ENCODE data around the gene PCCA. TPM values are rescaled to one million over a fixed set of nuclear protein-coding genes. Genes with fewer than 3 reads are reported as not detected.

Gene PCCA
- polyA plus RNA-seq, 1 donor = 20.0 TPM

DNA sequence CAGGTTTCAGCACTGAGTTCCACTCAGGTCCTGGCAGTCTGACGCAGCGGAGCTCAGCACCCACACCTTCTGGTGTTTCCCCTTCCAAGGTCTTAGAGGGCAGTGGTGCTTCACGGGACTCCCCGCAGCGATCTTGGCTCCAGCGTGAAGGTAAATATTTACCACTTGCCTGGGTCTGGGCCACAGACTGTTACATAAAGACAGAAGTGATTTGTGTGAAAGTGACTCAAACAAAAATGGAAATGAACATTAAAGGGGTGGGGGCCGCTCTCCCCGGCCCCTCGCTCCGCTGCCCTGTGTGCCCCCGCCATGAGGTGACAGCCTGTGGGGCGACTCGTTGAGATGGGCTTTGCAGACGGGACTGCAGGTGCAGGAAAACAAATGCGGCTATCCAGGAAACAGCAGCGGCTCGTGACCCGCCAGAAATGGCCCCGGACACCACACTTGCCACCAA lies 444.7 kb downstream of the PCCA start:
- no peak overlapping the region for H3K27ac ChIP-seq (ENCODE audit: low read length)
- WGBS (ENCODE audit: insufficient coverage, low lambda C conversion rate) = no CpG with 5 or more reads among the region's 19 CpGs
- DNase-seq = no peak

DNA sequence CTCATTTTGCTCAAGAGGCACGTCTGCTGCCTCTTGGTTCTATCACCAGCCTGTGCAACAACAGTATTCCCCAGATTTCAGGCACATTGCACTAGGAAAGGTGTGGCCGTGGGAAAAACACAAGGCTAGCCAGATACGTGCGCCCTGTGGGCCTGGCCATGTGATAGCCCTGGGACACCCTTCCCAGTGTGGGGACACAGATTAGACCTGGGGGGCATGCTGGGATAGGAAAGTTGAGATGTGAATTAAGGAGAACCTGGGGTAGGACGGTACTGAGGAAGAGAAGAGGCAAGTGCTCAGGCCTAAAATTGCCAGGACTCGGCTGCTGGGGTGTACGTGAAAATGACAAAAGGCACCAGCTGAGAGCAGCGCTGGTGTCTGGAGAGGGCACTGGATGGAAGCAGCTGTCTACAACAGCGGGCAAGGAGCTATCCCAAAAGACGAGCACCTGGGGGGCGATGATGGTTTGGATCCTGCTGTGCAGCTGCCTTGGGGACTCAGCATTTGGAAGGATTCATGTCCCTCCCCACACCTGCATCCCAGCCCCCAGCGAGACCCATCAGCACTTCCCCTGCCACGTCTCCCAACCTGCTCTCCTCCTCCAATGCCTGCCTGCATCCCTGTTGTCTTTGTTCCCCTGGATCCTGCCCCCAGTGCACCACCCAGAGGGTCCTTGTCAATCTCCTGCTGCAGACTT lies 445.4 kb downstream of the PCCA start:
- H3K4me1 ChIP-seq (ENCODE audit: control insufficient read depth, insufficient read depth, low read length) = peaks cover 3% of the 10 kb centered on the region
- peaks cover 26% of the 10 kb centered on the region for H3K36me3 ChIP-seq (ENCODE audit: control insufficient read depth, insufficient read depth, low read length)
- H3K4me3 ChIP-seq (ENCODE audit: low read length) = no peak overlapping the region
- H3K27ac ChIP-seq (ENCODE audit: low read length) = no peak overlapping the region
- no peaks in the 10 kb centered on the region for H3K27me3 ChIP-seq (ENCODE audit: control insufficient read depth, insufficient read depth, low read length)
- WGBS (ENCODE audit: insufficient coverage, low lambda C conversion rate) = no CpG with 5 or more reads among the region's 13 CpGs
- H3K9me3 ChIP-seq (ENCODE audit: control insufficient read depth, low read depth, low read length) = peaks cover 7% of the 10 kb centered on the region
- DNase-seq = no peak

More for the DNA sequence above, 444.7 kb downstream of the PCCA start:
- H3K36me3 ChIP-seq (ENCODE audit: control insufficient read depth, insufficient read depth, low read length) = peaks cover 31% of the 10 kb centered on the region
- no peak overlapping the region for H3K4me3 ChIP-seq (ENCODE audit: low read length)
- H3K27me3 ChIP-seq (ENCODE audit: control insufficient read depth, insufficient read depth, low read length) = no peaks in the 10 kb centered on the region
- peaks cover 3% of the 10 kb centered on the region for H3K4me1 ChIP-seq (ENCODE audit: control insufficient read depth, insufficient read depth, low read length)
- H3K9me3 ChIP-seq (ENCODE audit: control insufficient read depth, low read depth, low read length) = peaks cover 7% of the 10 kb centered on the region

DNA sequence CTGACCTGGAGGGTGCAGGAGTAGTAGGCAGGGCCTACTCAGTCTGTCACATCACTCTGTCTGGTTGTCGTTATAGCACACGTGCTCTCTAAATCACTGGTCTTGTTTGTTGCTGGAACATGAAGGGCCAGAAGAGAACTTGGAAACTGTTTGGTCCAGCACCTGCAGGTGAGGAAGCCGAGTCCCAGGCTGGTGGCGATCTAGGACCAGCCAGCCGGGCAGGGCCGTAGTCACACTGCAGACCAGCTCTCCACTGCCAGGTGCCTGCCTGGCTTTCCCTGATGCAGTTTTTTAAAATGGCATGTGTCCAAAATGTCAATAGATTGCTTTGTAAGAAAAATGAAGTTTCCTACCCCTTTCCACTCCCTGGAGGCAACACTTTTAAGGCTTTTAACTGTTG lies 446.0 kb downstream of the PCCA start:
- no CpG with 5 or more reads among the region's 6 CpGs for WGBS (ENCODE audit: insufficient coverage, low lambda C conversion rate)
- Histone ChIP-seq H3K4me1 (ENCODE audit: control insufficient read depth, insufficient read depth, low read length) (peaks cover 3% of the 10 kb centered on the region), H3K4me3 (ENCODE audit: low read length) (no peak overlapping the region), H3K36me3 (ENCODE audit: control insufficient read depth, insufficient read depth, low read length) (peaks cover 20% of the 10 kb centered on the region), H3K27ac (ENCODE audit: low read length) (no peak overlapping the region), H3K27me3 (ENCODE audit: control insufficient read depth, insufficient read depth, low read length) (no peaks in the 10 kb centered on the region), H3K9me3 (ENCODE audit: control insufficient read depth, low read depth, low read length) (peaks cover 7% of the 10 kb centered on the region)
- DNase-seq = no peak

DNA sequence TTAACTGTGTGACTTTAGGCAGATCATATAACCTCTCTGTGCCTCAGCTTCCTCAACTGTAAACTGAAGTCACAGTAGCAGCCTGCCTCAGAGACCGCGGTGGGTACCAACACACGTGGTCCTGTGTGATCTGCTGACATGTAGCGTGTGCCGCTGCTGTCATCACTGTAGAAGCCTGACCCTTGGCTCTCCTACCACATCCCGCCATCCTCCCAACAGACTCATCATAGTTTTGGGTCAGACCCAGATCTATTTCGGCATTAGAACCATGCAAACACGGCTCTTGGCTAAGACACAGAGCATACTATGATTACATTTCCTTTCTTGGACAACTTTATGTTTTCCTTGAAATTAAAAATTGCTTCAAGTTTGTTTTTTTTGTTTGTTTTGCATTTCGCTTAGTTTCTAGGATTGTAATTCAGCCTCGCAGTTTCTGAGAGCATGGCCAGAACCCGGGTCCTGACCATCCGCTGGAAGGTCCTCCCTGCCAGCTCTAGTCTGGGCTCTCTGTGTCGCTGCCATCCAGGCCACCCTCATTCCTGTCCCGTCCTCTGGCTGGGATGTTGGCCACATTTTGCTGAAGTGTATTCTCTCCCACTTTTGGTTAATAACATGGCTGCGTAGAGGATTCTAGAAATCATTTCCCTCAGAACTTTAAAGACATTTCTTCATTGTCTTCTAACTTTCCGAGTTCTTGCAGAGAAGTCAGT lies 446.7 kb downstream of the PCCA start:
- DNase-seq = no peak
- Histone ChIP-seq H3K9me3 (ENCODE audit: control insufficient read depth, low read depth, low read length) (peaks cover 7% of the 10 kb centered on the region), H3K36me3 (ENCODE audit: control insufficient read depth, insufficient read depth, low read length) (peaks cover 18% of the 10 kb centered on the region), H3K4me1 (ENCODE audit: control insufficient read depth, insufficient read depth, low read length) (peaks cover 3% of the 10 kb centered on the region), H3K27me3 (ENCODE audit: control insufficient read depth, insufficient read depth, low read length) (no peaks in the 10 kb centered on the region), H3K27ac (ENCODE audit: low read length) (no peak overlapping the region), H3K4me3 (ENCODE audit: low read length) (no peak overlapping the region)
- 96% methylated on average over 4 of the region's 16 CpGs for WGBS (ENCODE audit: insufficient coverage, low lambda C conversion rate)

GRCh38 chr13:100536643-100537180 lies 447.8 kb downstream of the PCCA start:
- no peak overlapping the region for H3K4me3 ChIP-seq (ENCODE audit: low read length)
- peaks cover 7% of the 10 kb centered on the region for H3K9me3 ChIP-seq (ENCODE audit: control insufficient read depth, low read depth, low read length)
- peaks cover 12% of the 10 kb centered on the region for H3K36me3 ChIP-seq (ENCODE audit: control insufficient read depth, insufficient read depth, low read length)
- H3K27me3 ChIP-seq (ENCODE audit: control insufficient read depth, insufficient read depth, low read length) = no peaks in the 10 kb centered on the region
- no peak for DNase-seq
- WGBS (ENCODE audit: insufficient coverage, low lambda C conversion rate) = 100% methylated on average over 4 of the region's 13 CpGs
- no peak overlapping the region for H3K27ac ChIP-seq (ENCODE audit: low read length)
- peaks cover 3% of the 10 kb centered on the region for H3K4me1 ChIP-seq (ENCODE audit: control insufficient read depth, insufficient read depth, low read length)

GRCh38 chr13:100537486-100537885 lies 448.6 kb downstream of the PCCA start:
- Histone ChIP-seq H3K27ac (ENCODE audit: low read length) (no peak overlapping the region), H3K27me3 (ENCODE audit: control insufficient read depth, insufficient read depth, low read length) (no peaks in the 10 kb centered on the region), H3K9me3 (ENCODE audit: control insufficient read depth, low read depth, low read length) (peaks cover 1% of the 10 kb centered on the region), H3K36me3 (ENCODE audit: control insufficient read depth, insufficient read depth, low read length) (peaks cover 8% of the 10 kb centered on the region), H3K4me1 (ENCODE audit: control insufficient read depth, insufficient read depth, low read length) (peaks cover 3% of the 10 kb centered on the region), H3K4me3 (ENCODE audit: low read length) (no peak overlapping the region)
- no CpG with 5 or more reads among the region's 9 CpGs for WGBS (ENCODE audit: insufficient coverage, low lambda C conversion rate)
- no peak for DNase-seq

GRCh38 chr13:100537951-100538462 lies 449.1 kb downstream of the PCCA start:
- Histone ChIP-seq H3K4me3 (ENCODE audit: low read length) (no peak overlapping the region), H3K36me3 (ENCODE audit: control insufficient read depth, insufficient read depth, low read length) (peaks cover 6% of the 10 kb centered on the region), H3K9me3 (ENCODE audit: control insufficient read depth, low read depth, low read length) (no peaks in the 10 kb centered on the region), H3K27ac (ENCODE audit: low read length) (no peak overlapping the region), H3K27me3 (ENCODE audit: control insufficient read depth, insufficient read depth, low read length) (no peaks in the 10 kb centered on the region), H3K4me1 (ENCODE audit: control insufficient read depth, insufficient read depth, low read length) (peaks cover 3% of the 10 kb centered on the region)
- no peak for DNase-seq
- no CpG with 5 or more reads among the region's 5 CpGs for WGBS (ENCODE audit: insufficient coverage, low lambda C conversion rate)

- H3K27me3 ChIP-seq (ENCODE audit: control insufficient read depth, insufficient read depth, low read length) = no peaks in the 10 kb centered on the region
- no peak overlapping the region for H3K27ac ChIP-seq (ENCODE audit: low read length)
- H3K4me1 ChIP-seq (ENCODE audit: control insufficient read depth, insufficient read depth, low read length) = peaks cover 3% of the 10 kb centered on the region
- DNase-seq = no peak
- WGBS (ENCODE audit: insufficient coverage, low lambda C conversion rate) = no CpG with 5 or more reads among the region's 3 CpGs
- H3K9me3 ChIP-seq (ENCODE audit: control insufficient read depth, low read depth, low read length) = peaks cover 3% of the 10 kb centered on the region
- no peaks in the 10 kb centered on the region for H3K36me3 ChIP-seq (ENCODE audit: control insufficient read depth, insufficient read depth, low read length)
- no peak overlapping the region for H3K4me3 ChIP-seq (ENCODE audit: low read length)
These were observed 451.7 kb downstream of the PCCA start for GRCh38 chr13:100540621-100541020.

- DNase-seq = no peak
- Histone ChIP-seq H3K27me3 (ENCODE audit: control insufficient read depth, insufficient read depth, low read length) (no peaks in the 10 kb centered on the region), H3K4me1 (ENCODE audit: control insufficient read depth, insufficient read depth, low read length) (peaks cover 3% of the 10 kb centered on the region), H3K36me3 (ENCODE audit: control insufficient read depth, insufficient read depth, low read length) (no peaks in the 10 kb centered on the region), H3K9me3 (ENCODE audit: control insufficient read depth, low read depth, low read length) (peaks cover 3% of the 10 kb centered on the region), H3K4me3 (ENCODE audit: low read length) (no peak overlapping the region), H3K27ac (ENCODE audit: low read length) (no peak overlapping the region)
- no CpG with 5 or more reads among the region's 18 CpGs for WGBS (ENCODE audit: insufficient coverage, low lambda C conversion rate)
These were observed 453.3 kb downstream of the PCCA start for GRCh38 chr13:100541897-100542825.

GRCh38 chr13:100542826-100543156 lies 453.9 kb downstream of the PCCA start:
- Histone ChIP-seq H3K4me1 (ENCODE audit: control insufficient read depth, insufficient read depth, low read length) (peaks cover 3% of the 10 kb centered on the region), H3K27ac (ENCODE audit: low read length) (no peak overlapping the region), H3K27me3 (ENCODE audit: control insufficient read depth, insufficient read depth, low read length) (no peaks in the 10 kb centered on the region), H3K36me3 (ENCODE audit: control insufficient read depth, insufficient read depth, low read length) (no peaks in the 10 kb centered on the region), H3K4me3 (ENCODE audit: low read length) (no peak overlapping the region), H3K9me3 (ENCODE audit: control insufficient read depth, low read depth, low read length) (peaks cover 3% of the 10 kb centered on the region)
- WGBS (ENCODE audit: insufficient coverage, low lambda C conversion rate) = no CpG with 5 or more reads among the region's 8 CpGs
- no peak for DNase-seq

All from large intestine (tissue), 3 donors.